Measurements from ENCODE around the gene F7.

DNA sequence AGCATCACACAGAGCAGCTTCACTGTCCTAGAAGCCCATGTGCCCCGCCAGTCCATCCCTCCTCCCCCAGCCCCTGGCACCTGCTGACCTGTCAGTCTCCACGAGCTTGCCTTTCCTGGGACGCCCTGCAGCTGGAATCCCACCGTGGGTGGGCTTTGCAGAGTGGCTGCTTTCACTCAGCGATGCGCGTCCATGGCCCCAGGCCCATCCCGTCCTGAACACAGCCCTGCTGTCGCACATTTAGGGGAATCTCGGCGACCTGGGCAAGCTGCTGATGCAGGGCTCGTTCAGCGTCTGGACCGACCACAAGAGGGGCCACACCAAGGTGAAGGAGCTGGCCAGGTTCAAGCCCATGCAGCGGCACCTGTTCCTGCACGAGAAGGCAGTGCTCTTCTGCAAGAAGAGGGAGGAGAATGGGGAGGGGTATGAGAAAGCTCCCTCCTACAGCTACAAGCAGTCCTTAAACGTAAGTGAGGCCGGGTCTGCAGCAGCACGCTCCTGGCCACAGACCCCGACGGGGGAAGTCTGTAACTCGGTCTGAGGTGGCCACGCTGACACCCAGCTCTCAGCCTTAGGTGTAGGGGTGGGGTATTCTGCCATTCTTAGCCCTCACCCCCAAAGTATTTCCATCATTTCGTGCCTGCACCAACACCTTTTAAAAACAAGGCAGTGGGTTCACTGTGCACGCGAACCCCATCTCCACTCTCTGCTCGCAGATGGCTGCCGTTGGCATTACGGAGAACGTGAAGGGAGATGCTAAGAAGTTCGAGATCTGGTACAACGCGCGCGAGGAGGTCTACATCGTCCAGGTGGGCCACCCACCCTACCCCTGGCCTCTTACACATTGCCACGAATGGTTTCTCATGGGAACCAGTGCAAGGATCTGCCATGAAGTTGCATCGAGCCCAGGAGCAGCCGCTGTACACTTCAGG is 18.3 kb upstream of the F7 start:
- TF ChIP-seq, protein P1, sequence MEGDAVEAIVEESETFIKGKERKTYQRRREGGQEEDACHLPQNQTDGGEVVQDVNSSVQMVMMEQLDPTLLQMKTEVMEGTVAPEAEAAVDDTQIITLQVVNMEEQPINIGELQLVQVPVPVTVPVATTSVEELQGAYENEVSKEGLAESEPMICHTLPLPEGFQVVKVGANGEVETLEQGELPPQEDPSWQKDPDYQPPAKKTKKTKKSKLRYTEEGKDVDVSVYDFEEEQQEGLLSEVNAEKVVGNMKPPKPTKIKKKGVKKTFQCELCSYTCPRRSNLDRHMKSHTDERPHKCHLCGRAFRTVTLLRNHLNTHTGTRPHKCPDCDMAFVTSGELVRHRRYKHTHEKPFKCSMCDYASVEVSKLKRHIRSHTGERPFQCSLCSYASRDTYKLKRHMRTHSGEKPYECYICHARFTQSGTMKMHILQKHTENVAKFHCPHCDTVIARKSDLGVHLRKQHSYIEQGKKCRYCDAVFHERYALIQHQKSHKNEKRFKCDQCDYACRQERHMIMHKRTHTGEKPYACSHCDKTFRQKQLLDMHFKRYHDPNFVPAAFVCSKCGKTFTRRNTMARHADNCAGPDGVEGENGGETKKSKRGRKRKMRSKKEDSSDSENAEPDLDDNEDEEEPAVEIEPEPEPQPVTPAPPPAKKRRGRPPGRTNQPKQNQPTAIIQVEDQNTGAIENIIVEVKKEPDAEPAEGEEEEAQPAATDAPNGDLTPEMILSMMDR (IDR thresholded peaks at IDR 0.05), result no peak
- no peak for TF ChIP-seq POLR2A (IDR thresholded peaks at IDR 0.05)
